ENCODE data around the gene ACOT9. TPM values are rescaled to one million over a fixed set of nuclear protein-coding genes. Genes with fewer than 3 reads are reported as not detected.

ACOT9 gene
- total RNA-seq, 1 donor from 2014 or later: 61.8 TPM

- Mint-ChIP-seq H3K4me3 (peak overlapping the region; percentile 27), H3K4me1 (peaks cover 48% of the 10 kb centered on the region), H3K27ac (ENCODE audit: unreplicated experiment) (no peak overlapping the region), H3K36me3 (ENCODE audit: low read depth) (peaks cover 15% of the 10 kb centered on the region), H3K27me3 (ENCODE audit: low read depth) (no peaks in the 10 kb centered on the region), H3K9me3 (no peaks in the 10 kb centered on the region)
- DNase-seq (ENCODE audit: low read depth, low spot score): no peak
- TF ChIP-seq, protein P1, sequence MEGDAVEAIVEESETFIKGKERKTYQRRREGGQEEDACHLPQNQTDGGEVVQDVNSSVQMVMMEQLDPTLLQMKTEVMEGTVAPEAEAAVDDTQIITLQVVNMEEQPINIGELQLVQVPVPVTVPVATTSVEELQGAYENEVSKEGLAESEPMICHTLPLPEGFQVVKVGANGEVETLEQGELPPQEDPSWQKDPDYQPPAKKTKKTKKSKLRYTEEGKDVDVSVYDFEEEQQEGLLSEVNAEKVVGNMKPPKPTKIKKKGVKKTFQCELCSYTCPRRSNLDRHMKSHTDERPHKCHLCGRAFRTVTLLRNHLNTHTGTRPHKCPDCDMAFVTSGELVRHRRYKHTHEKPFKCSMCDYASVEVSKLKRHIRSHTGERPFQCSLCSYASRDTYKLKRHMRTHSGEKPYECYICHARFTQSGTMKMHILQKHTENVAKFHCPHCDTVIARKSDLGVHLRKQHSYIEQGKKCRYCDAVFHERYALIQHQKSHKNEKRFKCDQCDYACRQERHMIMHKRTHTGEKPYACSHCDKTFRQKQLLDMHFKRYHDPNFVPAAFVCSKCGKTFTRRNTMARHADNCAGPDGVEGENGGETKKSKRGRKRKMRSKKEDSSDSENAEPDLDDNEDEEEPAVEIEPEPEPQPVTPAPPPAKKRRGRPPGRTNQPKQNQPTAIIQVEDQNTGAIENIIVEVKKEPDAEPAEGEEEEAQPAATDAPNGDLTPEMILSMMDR (conservative IDR thresholded peaks at IDR 0.05): no peak
These were observed 44.7 kb upstream of the ACOT9 start for GRCh38 chrX:23787745-23788118.

DNA sequence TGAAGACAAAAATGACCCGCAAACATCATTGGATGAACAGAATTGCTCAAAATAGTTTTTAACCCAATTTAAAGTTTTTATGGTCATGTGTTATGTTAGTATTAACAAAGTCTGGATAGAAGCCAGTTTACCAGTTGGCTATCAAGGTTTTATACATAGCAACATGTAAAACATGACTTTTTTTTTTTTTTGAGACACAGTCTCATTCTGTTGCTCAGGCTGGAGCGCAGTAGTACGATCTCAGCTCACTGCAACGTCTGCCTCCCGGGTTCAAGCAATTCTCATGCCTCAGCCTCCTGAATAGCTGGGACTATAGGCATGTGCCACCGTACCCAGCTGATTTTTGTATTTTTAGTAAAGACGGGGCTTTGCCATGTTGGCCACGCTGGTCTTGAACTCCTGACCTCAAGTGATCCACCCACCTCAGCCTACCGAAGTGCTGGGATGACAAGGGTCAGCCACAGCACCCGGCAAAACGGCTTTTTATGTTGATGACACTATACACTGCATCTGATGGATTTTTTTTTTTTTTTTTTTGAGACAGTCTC, 43.3 kb upstream of the ACOT9 start:
- peak overlapping the region; percentile 98 for H3K4me3 Mint-ChIP-seq
- DNase-seq (ENCODE audit: low read depth, low spot score): no peak
- peaks cover 15% of the 10 kb centered on the region for H3K36me3 Mint-ChIP-seq (ENCODE audit: low read depth)
- no peaks in the 10 kb centered on the region for H3K9me3 Mint-ChIP-seq
- H3K27ac Mint-ChIP-seq (ENCODE audit: unreplicated experiment): no peak overlapping the region
- H3K4me1 Mint-ChIP-seq: peaks cover 57% of the 10 kb centered on the region
- H3K27me3 Mint-ChIP-seq (ENCODE audit: low read depth): no peaks in the 10 kb centered on the region
- TF ChIP-seq, protein P1 (conservative IDR thresholded peaks at IDR 0.05): no peak

- Mint-ChIP-seq H3K9me3 (no peaks in the 10 kb centered on the region), H3K27me3 (ENCODE audit: low read depth) (no peaks in the 10 kb centered on the region), H3K27ac (ENCODE audit: unreplicated experiment) (no peak overlapping the region), H3K4me1 (peaks cover 59% of the 10 kb centered on the region), H3K4me3 (peak overlapping the region; percentile 98), H3K36me3 (ENCODE audit: low read depth) (peaks cover 15% of the 10 kb centered on the region)
- TF ChIP-seq, protein P1 (conservative IDR thresholded peaks at IDR 0.05): no peak
- DNase-seq (ENCODE audit: low read depth, low spot score): no peak
These were observed 42.5 kb upstream of the ACOT9 start for GRCh38 chrX:23785580-23785979.

GRCh38 chrX:23784470-23785331, 41.6 kb upstream of the ACOT9 start:
- Mint-ChIP-seq H3K36me3 (ENCODE audit: low read depth) (peaks cover 15% of the 10 kb centered on the region), H3K27ac (ENCODE audit: unreplicated experiment) (no peak overlapping the region), H3K4me1 (peaks cover 54% of the 10 kb centered on the region), H3K9me3 (no peaks in the 10 kb centered on the region), H3K27me3 (ENCODE audit: low read depth) (no peaks in the 10 kb centered on the region), H3K4me3 (peak overlapping the region; percentile 98)
- TF ChIP-seq, protein P1 (conservative IDR thresholded peaks at IDR 0.05): no peak
- DNase-seq (ENCODE audit: low read depth, low spot score): no peak

DNA sequence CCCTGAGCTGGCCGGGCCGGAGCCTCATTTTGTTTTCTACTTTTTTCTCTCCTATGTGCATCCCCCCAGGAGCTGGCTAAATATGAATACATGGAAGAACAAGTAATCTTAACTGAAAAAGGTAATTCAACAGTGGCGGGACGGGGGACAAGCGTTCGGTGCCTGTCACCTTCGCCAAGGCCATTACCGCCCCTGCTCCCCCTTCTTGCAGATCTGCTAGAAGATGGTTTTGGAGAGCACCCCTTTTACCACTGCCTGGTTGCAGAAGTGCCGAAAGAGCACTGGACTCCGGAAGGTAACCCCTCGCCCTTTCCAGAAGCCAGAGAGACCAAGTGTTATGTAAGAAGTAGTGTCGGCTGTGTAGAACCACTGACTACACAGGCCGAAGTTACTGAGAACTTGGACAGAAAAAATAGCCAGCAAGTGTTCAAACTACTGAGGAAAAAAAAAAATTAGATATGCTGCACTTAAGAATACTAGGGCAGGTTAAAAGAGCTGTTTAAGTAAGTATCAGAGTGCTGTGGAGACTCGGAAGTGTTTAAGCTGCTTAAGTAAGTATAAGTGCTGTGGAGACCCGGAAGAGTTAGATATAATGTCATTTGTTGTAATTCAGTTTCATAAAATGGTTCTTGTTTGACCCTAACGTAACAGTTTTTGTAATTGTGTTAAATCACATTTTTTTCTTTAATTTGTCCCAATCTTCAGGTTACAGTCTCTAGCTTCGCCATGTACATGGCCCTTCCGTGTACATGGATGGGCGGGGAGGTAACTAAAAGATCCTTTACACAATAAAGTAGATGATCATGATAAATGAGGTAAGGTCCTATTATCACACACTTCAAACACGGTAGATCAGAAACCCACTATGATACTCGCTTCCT, 40.8 kb upstream of the ACOT9 start:
- H3K27me3 Mint-ChIP-seq (ENCODE audit: low read depth): no peaks in the 10 kb centered on the region
- H3K9me3 Mint-ChIP-seq: no peaks in the 10 kb centered on the region
- H3K27ac Mint-ChIP-seq (ENCODE audit: unreplicated experiment): peak overlapping the region; percentile 73
- peaks cover 15% of the 10 kb centered on the region for H3K36me3 Mint-ChIP-seq (ENCODE audit: low read depth)
- TF ChIP-seq, protein P1 (conservative IDR thresholded peaks at IDR 0.05): no peak
- H3K4me3 Mint-ChIP-seq: peak overlapping the region; percentile 98
- DNase-seq (ENCODE audit: low read depth, low spot score): no peak
- H3K4me1 Mint-ChIP-seq: peaks cover 51% of the 10 kb centered on the region
